Left lobe of liver (tissue), 2 donors: Measurements from ENCODE around the gene KRTAP13-2. TPM values are rescaled to one million over a fixed set of nuclear protein-coding genes. Genes with fewer than 3 reads are reported as not detected.

Experiments used
- ATAC-seq: fragments of 200-7000 bp; cut with Tn5 transposase; one replicate; pipeline ENCODE4 v1.9.1; 2020; ENCODE audit warnings: mild to moderate bottlenecking, moderate library complexity
- DNase-seq: peaks from one replicate; pipeline ENCODE4 v3.0.0-alpha.2; 2020; ENCODE audit warnings: low spot score
- total RNA-seq: library from RNA; stranded (reverse); gene quantifications from one replicate; pipeline ENCODE4 v1.2.1, GENCODE V29; 2021
- donor health status: DM: no; HTN: no; CAD: no; lungs with moderate emphysema.
- donor health status: DM: no; HTN: yes; CAD: no.

Gene KRTAP13-2
- total RNA-seq, 1 donor from 2014 or later = not detected

- DNase-seq (no peak), ATAC-seq (no peak)
Observed at GRCh38 chr21:30326390-30326789, 45.7 kb downstream of the KRTAP13-2 start.

Other genes starting within 250 kb of the KRTAP13-2 start
- not detected for gene CLDN17, start 205.5 kb downstream of the KRTAP13-2 start, total RNA-seq
- not detected for gene CLDN8, start 156.2 kb downstream of the KRTAP13-2 start, total RNA-seq
- gene KRTAP24-1, start 89.3 kb downstream of the KRTAP13-2 start, total RNA-seq = not detected
- gene KRTAP25-1, start 82.8 kb downstream of the KRTAP13-2 start, total RNA-seq = not detected
- not detected for gene KRTAP26-1, start 52.0 kb downstream of the KRTAP13-2 start, total RNA-seq
- not detected for gene KRTAP27-1, start 34.6 kb downstream of the KRTAP13-2 start, total RNA-seq
- not detected for gene KRTAP23-1, start 23.7 kb downstream of the KRTAP13-2 start, total RNA-seq
- not detected for gene KRTAP13-1, start 23.8 kb upstream of the KRTAP13-2 start, total RNA-seq
- not detected for gene KRTAP13-3, start 53.7 kb upstream of the KRTAP13-2 start, total RNA-seq
- not detected for gene KRTAP13-4, start 57.9 kb upstream of the KRTAP13-2 start, total RNA-seq
- not detected for gene KRTAP15-1, start 68.0 kb upstream of the KRTAP13-2 start, total RNA-seq
- gene KRTAP19-1, start 108.1 kb upstream of the KRTAP13-2 start, total RNA-seq = not detected
- not detected for gene KRTAP19-2, start 115.2 kb upstream of the KRTAP13-2 start, total RNA-seq
- not detected for gene KRTAP19-3, start 119.7 kb upstream of the KRTAP13-2 start, total RNA-seq
- gene KRTAP19-4, start 124.9 kb upstream of the KRTAP13-2 start, total RNA-seq = not detected
- not detected for gene KRTAP19-5, start 129.9 kb upstream of the KRTAP13-2 start, total RNA-seq
- gene KRTAP19-6, start 169.6 kb upstream of the KRTAP13-2 start, total RNA-seq = not detected
- not detected for gene KRTAP19-7, start 189.0 kb upstream of the KRTAP13-2 start, total RNA-seq
- not detected for gene KRTAP22-2, start 218.1 kb upstream of the KRTAP13-2 start, total RNA-seq
- gene KRTAP6-3, start 220.2 kb upstream of the KRTAP13-2 start, total RNA-seq = not detected
- gene KRTAP6-2, start 226.6 kb upstream of the KRTAP13-2 start, total RNA-seq = not detected
- not detected for gene KRTAP22-1, start 228.8 kb upstream of the KRTAP13-2 start, total RNA-seq
- gene KRTAP6-1, start 241.7 kb upstream of the KRTAP13-2 start, total RNA-seq = not detected
- gene KRTAP20-1, start 244.2 kb upstream of the KRTAP13-2 start, total RNA-seq = not detected
- not detected for gene KRTAP20-4, start 248.4 kb upstream of the KRTAP13-2 start, total RNA-seq